K562 (cell line): ENCODE results near the gene ZER1. TPM values are rescaled to one million over a fixed set of nuclear protein-coding genes. Genes with fewer than 3 reads are reported as not detected.
A peak's percentile ranks its signal among the peaks of the same experiment; 100 is the strongest.

Experiments
- ATAC-seq: fragments of 200-7000 bp; cut with Tn5 transposase; 3 replicates; pipeline ENCODE4 v1.9.1; 2020; ENCODE audit warnings: moderate library complexity
- BruUV-seq: library from RNA; stranded (reverse); fragments of 400-500 nt; replicated peaks from 2 replicates; lab custom pipeline; 2021; lab: Mats Ljungman, UMichigan
- CTCF ChIA-PET: fragments of 300-600 bp; formaldehyde crosslinking; extraction: SDS; loops from one replicate; lab custom pipeline; 2021; ENCODE audit warnings: low intra/inter-chr PET ratio; lab: Yijun Ruan, JAX
- POLR2A ChIA-PET: fragments of 300-600, 350-650 bp; sonication (Branson Sonifier 250); formaldehyde crosslinking; extraction: SDS; loops from one replicate; lab custom pipeline; 2021; ENCODE audit warnings: antibody characterized with exemption, inconsistent platforms; lab: Yijun Ruan, JAX
- DNase-seq, 4 experiments: peaks; one replicate each; pipeline versions ENCODE4 v3.0.0 to v3.0.0-alpha.2; 2011 to 2018; ENCODE audit warnings: low spot score in 3 of 4, mixed read lengths in 3 of 4; ENCODE audit errors: extremely low read depth in 1 of 4
- FAIRE-seq: peaks from 2 replicates; lab custom pipeline; 2011; peaks lifted over from hg19 to GRCh38; lab: Jason Lieb, UNC
- H2AFZ ChIP-seq: 2 replicates; pipeline ENCODE4 v1.6.0; 2011; ENCODE audit warnings: low read depth, low read length, control low read depth, inconsistent platforms
- H3K27ac ChIP-seq: fragments of 200-600 bp; 3 replicates; pipeline ENCODE4 v1.8.0; 2011; ENCODE audit warnings: low read depth, mild to moderate bottlenecking, control low read depth, inconsistent platforms, low read length, moderate library complexity, mixed read lengths; ENCODE audit errors: extremely low read depth
- H3K27me3 ChIP-seq, 2 experiments: fragments of 300-600 bp in 1 of 2; 2 replicates in 1 of 2; 3 replicates in 1 of 2; pipeline versions ENCODE4 v1.6.0 to v1.8.0; 2011; ENCODE audit warnings: inconsistent platforms in 2 of 2, low read length in 2 of 2, mild to moderate bottlenecking in 1 of 2, mixed read lengths in 1 of 2, moderate library complexity in 1 of 2; ENCODE audit not compliant: control insufficient read depth in 2 of 2, insufficient read depth in 2 of 2
- H3K36me3 ChIP-seq: fragments of 300-600 bp; 3 replicates; pipeline ENCODE4 v1.8.0; 2011; ENCODE audit warnings: mild to moderate bottlenecking, low read length, inconsistent platforms; ENCODE audit not compliant: control insufficient read depth, insufficient read depth
- H3K4me1 ChIP-seq, 2 experiments: fragments of 200-600 bp in 1 of 2; replicated peaks in 1 of 2; 2 replicates in 1 of 2; 3 replicates in 1 of 2; pipeline versions ENCODE4 v1.5.1 to v1.8.0; 2011; ENCODE audit warnings: inconsistent platforms in 2 of 2, low read length in 2 of 2, mild to moderate bottlenecking in 1 of 2, mixed read lengths in 1 of 2, moderate library complexity in 1 of 2; ENCODE audit not compliant: control insufficient read depth in 2 of 2, insufficient read depth in 2 of 2
- H3K4me2 ChIP-seq: 2 replicates; pipeline ENCODE4 v1.6.1; 2011; ENCODE audit warnings: low read length, control low read depth, inconsistent platforms, mixed read lengths; ENCODE audit not compliant: insufficient read depth
- H3K4me3 ChIP-seq: fragments of 200-600 bp; sonication (generic), shearing (Covaris generic); 2 replicates; pipeline ENCODE4 v1.5.1; 2016; ENCODE audit warnings: control low read depth, inconsistent platforms
- H3K79me2 ChIP-seq: fragments of 200-600 bp; 3 replicates; pipeline ENCODE4 v1.8.0; 2011; ENCODE audit warnings: low read length, inconsistent platforms; ENCODE audit not compliant: control insufficient read depth, insufficient read depth
- H3K9ac ChIP-seq, 2 experiments: 2 replicates each; pipeline versions ENCODE4 v1.6.0 to v1.6.1; 2011; ENCODE audit warnings: low read depth in 2 of 2, low read length in 2 of 2, control low read depth in 1 of 2, inconsistent platforms in 1 of 2, mild to moderate bottlenecking in 1 of 2, mixed read lengths in 1 of 2; ENCODE audit not compliant: insufficient read depth in 1 of 2
- H3K9me1 ChIP-seq: one replicate; pipeline ENCODE4 v1.6.0; 2011; ENCODE audit warnings: inconsistent platforms, mild to moderate bottlenecking, low read length, moderate library complexity; ENCODE audit not compliant: control insufficient read depth, insufficient read depth
- H3K9me3 ChIP-seq: replicated peaks from 2 replicates; pipeline ENCODE4 v1.5.1; 2011; ENCODE audit warnings: low read depth, low read length, inconsistent platforms; ENCODE audit not compliant: control insufficient read depth, insufficient read depth
- H4K20me1 ChIP-seq: replicated peaks from 2 replicates; pipeline ENCODE4 v1.6.1; 2011; ENCODE audit warnings: low read length, inconsistent platforms, mixed read lengths; ENCODE audit not compliant: control insufficient read depth, insufficient read depth
- C11orf30 ChIP-seq: fragments of 450-650 bp; IDR thresholded peaks from 2 replicates; pipeline ENCODE4 v1.6.1; 2016; ENCODE audit warnings: low read depth, mild to moderate bottlenecking
- EGR1 ChIP-seq: fragments of 450-650 bp; conservative IDR thresholded peaks from 2 replicates; pipeline ENCODE4 v1.6.1; 2017; ENCODE audit warnings: mild to moderate bottlenecking
- GABPB1 ChIP-seq: sonication (generic); formaldehyde crosslinking; IDR thresholded peaks from 2 replicates; pipeline ENCODE4 v1.8.0; 2022; ENCODE audit warnings: mild to moderate bottlenecking, missing genetic modification reagents
- KDM4B ChIP-seq, 2 experiments: fragments of 450-650 bp in 1 of 2; sonication (generic) in 1 of 2; IDR thresholded peaks; 2 replicates each; pipeline ENCODE4 v1.6.1; 2016 to 2017; ENCODE audit warnings: borderline replicate concordance in 2 of 2, antibody characterized with exemption in 1 of 2, low read depth in 1 of 2, mild to moderate bottlenecking in 1 of 2
- MCM2 ChIP-seq: fragments of 450-650 bp; IDR thresholded peaks from 2 replicates; pipeline ENCODE4 v1.6.1; 2017; ENCODE audit warnings: low read depth, mild to moderate bottlenecking
- POLR2A ChIP-seq: fragments of 450-650 bp; conservative IDR thresholded peaks from 2 replicates; pipeline ENCODE4 v1.6.1; 2016
- POLR2G ChIP-seq: fragments of 200-400 bp; formaldehyde crosslinking; IDR thresholded peaks from 2 replicates; pipeline ENCODE4 v1.6.1; 2017; ENCODE audit warnings: low read depth, mild to moderate bottlenecking, antibody characterized with exemption, low read length, moderate library complexity
- SFPQ ChIP-seq: fragments of 200-400 bp; formaldehyde crosslinking; IDR thresholded peaks from 2 replicates; pipeline ENCODE4 v1.6.1; 2017; ENCODE audit warnings: mild to moderate bottlenecking, low read depth, low read length, moderate library complexity
- SPI1 ChIP-seq: IDR thresholded peaks from 2 replicates; pipeline ENCODE4 v1.6.1; 2011; ENCODE audit warnings: low read depth, low read length, control low read depth, borderline replicate concordance
- ZNF12 ChIP-seq: sonication (generic); formaldehyde crosslinking; IDR thresholded peaks from 2 replicates; pipeline ENCODE4 v1.4.0; 2020; ENCODE audit warnings: mild to moderate bottlenecking, missing genetic modification reagents
- ZNF695 ChIP-seq: fragments of 450-650 bp; formaldehyde crosslinking; IDR thresholded peaks from 2 replicates; pipeline ENCODE4 v1.4.0; 2020; ENCODE audit warnings: mild to moderate bottlenecking, moderate library complexity
- ZNF764 ChIP-seq: fragments of 250-450 bp; sonication (Bioruptor Pico); IDR thresholded peaks from 2 replicates; pipeline ENCODE4 v1.4.0; 2020; ENCODE audit warnings: low read depth, mild to moderate bottlenecking, moderate library complexity
- WGBS: fragments of 100-300 bp; shearing (Covaris generic); methylation state at CpG from one replicate; pipeline ENCODE4 v1.1.6; 2016; ENCODE audit warnings: low coverage, mixed read lengths; ENCODE audit not compliant: insufficient coverage; ENCODE audit errors: missing lambda C conversion rate; 5-methylcytosine and 5-hydroxymethylcytosine counted together
- in situ Hi-C: fragments of 300-500 bp; cut with MboI; formaldehyde crosslinking; loops from 4 replicates; pipeline ENCODE4 v1.15.0; 2018; ENCODE audit warnings: inconsistent platforms, mixed read lengths
- intact Hi-C: fragments of 100-400 bp; cut with micrococcal nuclease; formaldehyde crosslinking; loops from 2 replicates; pipeline ENCODE4 v1.14.2; 2022
- polyA plus RNA-seq, 8 experiments: library from polyadenylated mRNA; depleted of rRNA in 4 of 8; stranded (reverse) in 5 of 8; unstranded in 3 of 8; fragments of >200 nt; fragmentation: Nextera tagmentation in 2 of 8; fragmentation: Illumina TruSeq in 1 of 8; extraction: Ambion mirVana in 2 of 8; extraction: Trizol in 1 of 8; gene quantifications; 2 replicates each; pipeline versions ENCODE4 v1.2.1 to v1.2.3, GENCODE V29; 2011 to 2014; ENCODE audit warnings: inconsistent platforms in 1 of 8, missing spikeins in 1 of 8
- total RNA-seq, 7 experiments: library from RNA; depleted of rRNA in 6 of 7; stranded (reverse); fragments of >200 nt in 6 of 7; fragmentation: Illumina TruSeq in 2 of 7; extraction: Trizol in 2 of 7; gene quantifications; 2 replicates each; pipeline versions ENCODE4 v1.2.1 to v1.2.3, GENCODE V29; 2011 to 2021; ENCODE audit warnings: low replicate concordance in 1 of 7

ZER1 gene
- total and polyA plus RNA-seq, 9 of the 15 experiments (the other 6 are each of a cell fraction or from before 2014, with no cell fraction given) = 0.07 to 10.7 (median 6.2) TPM

GRCh38 chr9:128704356-128704670 lies 67.4 kb downstream of the ZER1 start:
- ATAC-seq (no peak), FAIRE-seq (no peak), DNase-seq (no peak)
- Histone ChIP-seq H3K9me1 (no peaks in the 10 kb centered on the region), H3K4me3 (no peak overlapping the region; the same call in 1 of the 2 replicates), H3K27me3 (no peaks in the 10 kb centered on the region), H3K36me3 (peaks cover 41% of the 10 kb centered on the region; the same call in 2 of the 3 replicates), H3K4me1 (peaks cover 9 to 43% of the 10 kb centered on the region in 2 experiments), H3K27ac (no peak overlapping the region), H3K9me3 (no peaks in the 10 kb centered on the region), H3K4me2 (no peak overlapping the region), H3K79me2 (peaks cover 24% of the 10 kb centered on the region), H3K9ac (peak overlapping the region; percentile 87 to 96; a peak in 2 of 4 replicates), H2AFZ (no peak overlapping the region), H4K20me1 (no peaks in the 10 kb centered on the region)
- 98% methylated on average over 5 of the region's 5 CpGs for WGBS
- no TSS peak for BruUV-seq
- ChIA-PET CTCF (interaction anchor here (0.6 kb wide), 1 partner anchor 1133 kb away, joined by 3 read pairs; no protein-coding TSS in a partner anchor), POLR2A (interaction anchor here (0.5 to 2.3 kb wide), 3 partner anchors 10 to 261 kb away, joined by 3 to 9 read pairs (median 3); no protein-coding TSS in a partner anchor)
- TF ChIP-seq ZNF764 (CRISPR knock-in tag) (no peak), KDM4B (IDR thresholded peaks at IDR 0.05; ENCODE audit: borderline replicate concordance in 2 of 2, low read depth in 1 of 2) (0 out of 4 replicates have a peak, but pooled peaks of 1 of the 2 experiments have one; percentile 1)
- in situ Hi-C loops = no loop called here
- intact Hi-C loops = loop anchor here (5.0 kb wide), 1 partner anchor 57 kb away; no protein-coding TSS in a partner anchor

- Histone ChIP-seq H3K27me3 (no peaks in the 10 kb centered on the region), H3K79me2 (peaks cover 24% of the 10 kb centered on the region), H3K4me3 (peak overlapping the region; percentile 69), H3K4me2 (peak overlapping the region; percentile 82), H3K27ac (peak overlapping the region; percentile 71), H3K4me1 (peaks cover 9 to 43% of the 10 kb centered on the region in 2 experiments), H3K9ac (peak overlapping the region; percentile 87 to 96), H2AFZ (peak overlapping the region; percentile 93), H3K9me1 (no peaks in the 10 kb centered on the region), H4K20me1 (no peaks in the 10 kb centered on the region), H3K9me3 (no peaks in the 10 kb centered on the region), H3K36me3 (peaks cover 41% of the 10 kb centered on the region; the same call in 2 of the 3 replicates)
- 43% methylated on average over 25 of the region's 31 CpGs for WGBS
- FAIRE-seq (no peak), DNase-seq (peak; percentile 36 to 62 (median 52)), ATAC-seq (no peak; the same call in 2 of the 3 replicates)
- intact Hi-C loops (loop anchor here (5.0 kb wide), 1 partner anchor 56 kb away; no protein-coding TSS in a partner anchor), in situ Hi-C loops (no loop called here)
- BruUV-seq = TSS peak; percentile 45
- CTCF ChIA-PET = interaction anchor here (0.6 kb wide), 1 partner anchor 1134 kb away, joined by 3 read pairs; no protein-coding TSS in a partner anchor
- POLR2A ChIA-PET = interaction anchor here (0.6 to 2.3 kb wide), 3 partner anchors 8 to 261 kb away, joined by 3 to 9 read pairs (median 3); no protein-coding TSS in a partner anchor
- 0 out of 2 replicates have a peak, but pooled peaks have one; percentile 1 for TF ChIP-seq EGR1
- TF ChIP-seq GABPB1 (CRISPR knock-in tag) = peak; percentile 46; the same call in 1 of the 2 replicates
- TF ChIP-seq C11orf30 = no peak
- TF ChIP-seq SFPQ = no peak
- no peak for TF ChIP-seq ZNF695 (CRISPR knock-in tag)
- TF ChIP-seq SPI1 = 0 out of 2 replicates have a peak, but pooled peaks have one; percentile 5
- no peak for TF ChIP-seq MCM2
- peak; percentile 8 for TF ChIP-seq POLR2G
- 0 out of 2 replicates have a peak, but pooled peaks have one; percentile 8 for TF ChIP-seq ZNF12 (CRISPR knock-in tag)
- TF ChIP-seq POLR2A = 0 out of 2 replicates have a peak, but pooled peaks have one; percentile 5
These were observed 67.9 kb downstream of the ZER1 start for GRCh38 chr9:128703616-128704355.
